HL-60 (cell line): ENCODE measurements around the gene FGFR2.

ENCODE experiments used
- DNase-seq, 2 experiments: peaks; one replicate each; pipeline ENCODE4 v3.0.0-alpha.2; 2010 to 2020; ENCODE audit warnings: low read depth in 1 of 2, low spot score in 1 of 2
- H3K27ac ChIP-seq: fragments of 250-450 bp; sonication (Bioruptor Pico); replicated peaks from 2 replicates; pipeline ENCODE4 v1.5.1; 2020; ENCODE audit warnings: mild to moderate bottlenecking, moderate library complexity
- H3K27me3 ChIP-seq: fragments of 250-450 bp; sonication (Bioruptor Pico); 2 replicates; pipeline ENCODE4 v1.5.1; 2021; ENCODE audit warnings: mild to moderate bottlenecking, moderate library complexity; ENCODE audit not compliant: insufficient read depth, poor library complexity, severe bottlenecking
- H3K4me3 ChIP-seq: replicated peaks from 2 replicates; pipeline ENCODE4 v1.5.1; 2011; ENCODE audit warnings: mild to moderate bottlenecking, control low read depth, low read length; ENCODE audit not compliant: insufficient read depth
- GABPA ChIP-seq: IDR thresholded peaks from 2 replicates; pipeline ENCODE4 v1.6.1; 2012; ENCODE audit warnings: low read depth
- POLR2AphosphoS5 ChIP-seq: IDR thresholded peaks from 2 replicates; pipeline ENCODE4 v1.6.1; 2012; ENCODE audit warnings: low read depth
- SPI1 ChIP-seq: IDR thresholded peaks from 2 replicates; pipeline ENCODE4 v1.6.1; 2012; ENCODE audit warnings: low read depth, mild to moderate bottlenecking, borderline replicate concordance
- TF ChIP-seq, protein P1 (sequence below): IDR thresholded peaks from 2 replicates; pipeline ENCODE4 v1.6.1; 2012; ENCODE audit warnings: low read depth; ENCODE audit not compliant: insufficient replicate concordance
- TF ChIP-seq, protein P2 (sequence below): IDR thresholded peaks from one replicate; pipeline ENCODE4 v1.5.1; 2011; ENCODE audit warnings: low read length, control low read depth, inconsistent platforms; ENCODE audit not compliant: insufficient read depth

Gene FGFR2

DNA sequence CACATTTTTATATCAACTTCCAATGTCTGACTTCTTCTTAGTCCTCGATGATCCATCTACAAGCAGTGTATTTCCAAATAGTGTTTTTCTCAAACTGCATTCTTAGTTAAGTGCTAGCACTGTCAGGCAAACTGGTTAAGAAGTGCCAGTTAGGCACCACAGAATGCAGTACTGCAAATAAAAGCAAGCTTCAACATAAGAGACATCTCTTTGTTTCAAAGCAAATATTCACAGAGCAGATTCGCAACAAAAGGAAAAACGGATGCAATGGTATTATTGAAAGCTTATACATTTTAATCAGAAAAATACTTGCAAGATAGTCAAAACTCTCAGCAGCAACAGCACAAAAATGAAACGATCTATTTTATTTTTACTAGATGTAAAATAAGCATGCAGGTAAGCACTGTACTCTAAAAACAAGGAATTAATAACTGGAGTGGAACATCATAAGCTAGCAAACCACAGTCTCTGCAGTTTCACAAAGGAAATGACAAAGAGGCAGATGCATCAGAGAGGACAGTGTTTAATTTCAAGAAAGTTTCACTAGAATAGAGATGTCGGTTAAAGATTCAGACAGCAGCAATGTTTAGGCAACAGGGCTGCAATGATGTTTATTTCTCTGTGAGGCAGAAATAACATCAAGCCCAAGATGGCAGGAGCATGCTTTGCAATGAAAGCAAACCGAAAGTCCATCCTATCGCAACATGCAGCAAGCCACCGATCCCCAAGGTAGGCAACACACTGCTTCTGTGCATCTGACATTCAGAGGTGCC, 82.0 kb downstream of the FGFR2 start:
- TF ChIP-seq, protein P1, sequence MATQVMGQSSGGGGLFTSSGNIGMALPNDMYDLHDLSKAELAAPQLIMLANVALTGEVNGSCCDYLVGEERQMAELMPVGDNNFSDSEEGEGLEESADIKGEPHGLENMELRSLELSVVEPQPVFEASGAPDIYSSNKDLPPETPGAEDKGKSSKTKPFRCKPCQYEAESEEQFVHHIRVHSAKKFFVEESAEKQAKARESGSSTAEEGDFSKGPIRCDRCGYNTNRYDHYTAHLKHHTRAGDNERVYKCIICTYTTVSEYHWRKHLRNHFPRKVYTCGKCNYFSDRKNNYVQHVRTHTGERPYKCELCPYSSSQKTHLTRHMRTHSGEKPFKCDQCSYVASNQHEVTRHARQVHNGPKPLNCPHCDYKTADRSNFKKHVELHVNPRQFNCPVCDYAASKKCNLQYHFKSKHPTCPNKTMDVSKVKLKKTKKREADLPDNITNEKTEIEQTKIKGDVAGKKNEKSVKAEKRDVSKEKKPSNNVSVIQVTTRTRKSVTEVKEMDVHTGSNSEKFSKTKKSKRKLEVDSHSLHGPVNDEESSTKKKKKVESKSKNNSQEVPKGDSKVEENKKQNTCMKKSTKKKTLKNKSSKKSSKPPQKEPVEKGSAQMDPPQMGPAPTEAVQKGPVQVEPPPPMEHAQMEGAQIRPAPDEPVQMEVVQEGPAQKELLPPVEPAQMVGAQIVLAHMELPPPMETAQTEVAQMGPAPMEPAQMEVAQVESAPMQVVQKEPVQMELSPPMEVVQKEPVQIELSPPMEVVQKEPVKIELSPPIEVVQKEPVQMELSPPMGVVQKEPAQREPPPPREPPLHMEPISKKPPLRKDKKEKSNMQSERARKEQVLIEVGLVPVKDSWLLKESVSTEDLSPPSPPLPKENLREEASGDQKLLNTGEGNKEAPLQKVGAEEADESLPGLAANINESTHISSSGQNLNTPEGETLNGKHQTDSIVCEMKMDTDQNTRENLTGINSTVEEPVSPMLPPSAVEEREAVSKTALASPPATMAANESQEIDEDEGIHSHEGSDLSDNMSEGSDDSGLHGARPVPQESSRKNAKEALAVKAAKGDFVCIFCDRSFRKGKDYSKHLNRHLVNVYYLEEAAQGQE: no peak
- TF ChIP-seq POLR2AphosphoS5 (no peak), SPI1 (no peak)
- TF ChIP-seq, protein P2, sequence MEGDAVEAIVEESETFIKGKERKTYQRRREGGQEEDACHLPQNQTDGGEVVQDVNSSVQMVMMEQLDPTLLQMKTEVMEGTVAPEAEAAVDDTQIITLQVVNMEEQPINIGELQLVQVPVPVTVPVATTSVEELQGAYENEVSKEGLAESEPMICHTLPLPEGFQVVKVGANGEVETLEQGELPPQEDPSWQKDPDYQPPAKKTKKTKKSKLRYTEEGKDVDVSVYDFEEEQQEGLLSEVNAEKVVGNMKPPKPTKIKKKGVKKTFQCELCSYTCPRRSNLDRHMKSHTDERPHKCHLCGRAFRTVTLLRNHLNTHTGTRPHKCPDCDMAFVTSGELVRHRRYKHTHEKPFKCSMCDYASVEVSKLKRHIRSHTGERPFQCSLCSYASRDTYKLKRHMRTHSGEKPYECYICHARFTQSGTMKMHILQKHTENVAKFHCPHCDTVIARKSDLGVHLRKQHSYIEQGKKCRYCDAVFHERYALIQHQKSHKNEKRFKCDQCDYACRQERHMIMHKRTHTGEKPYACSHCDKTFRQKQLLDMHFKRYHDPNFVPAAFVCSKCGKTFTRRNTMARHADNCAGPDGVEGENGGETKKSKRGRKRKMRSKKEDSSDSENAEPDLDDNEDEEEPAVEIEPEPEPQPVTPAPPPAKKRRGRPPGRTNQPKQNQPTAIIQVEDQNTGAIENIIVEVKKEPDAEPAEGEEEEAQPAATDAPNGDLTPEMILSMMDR: no peak
- Histone ChIP-seq H3K4me3 (no peak overlapping the region), H3K27ac (no peak overlapping the region), H3K27me3 (peaks cover 4% of the 10 kb centered on the region)
- no peak for DNase-seq

DNA sequence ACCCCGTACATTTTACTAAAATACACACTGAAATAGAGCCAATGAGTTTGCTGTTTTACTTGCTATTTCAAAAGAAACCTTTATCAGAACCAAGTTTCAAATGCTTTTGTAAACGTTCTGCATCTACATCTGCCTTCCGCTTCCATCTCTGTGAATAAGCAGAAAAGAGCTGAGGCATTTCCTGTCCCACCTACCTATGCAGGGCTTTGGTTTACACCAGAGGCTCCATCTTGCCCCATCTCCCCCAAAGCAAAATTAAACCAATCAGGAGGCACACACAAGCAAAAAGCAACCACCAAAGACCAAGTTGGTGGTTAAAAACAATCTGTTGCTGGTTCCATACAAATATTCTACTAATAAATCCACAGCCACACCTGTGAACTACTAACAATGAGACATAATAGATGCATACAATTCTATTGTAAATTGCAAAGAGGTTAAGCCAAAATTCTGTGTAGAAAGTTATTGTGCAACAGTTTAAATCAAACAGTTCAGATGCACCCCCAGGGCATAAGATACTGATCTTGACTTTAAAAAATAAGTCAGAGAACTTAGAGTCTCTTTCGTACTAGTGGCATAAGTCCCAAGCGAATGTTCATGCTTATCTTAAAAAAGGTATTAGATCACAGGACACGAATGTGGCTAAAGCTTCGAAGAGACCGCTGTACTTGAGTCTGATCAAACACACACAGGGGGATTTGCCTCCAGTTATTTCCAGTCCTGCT, 83.9 kb downstream of the FGFR2 start:
- TF ChIP-seq, protein P1: no peak
- TF ChIP-seq POLR2AphosphoS5 (no peak), GABPA (no peak)

DNA sequence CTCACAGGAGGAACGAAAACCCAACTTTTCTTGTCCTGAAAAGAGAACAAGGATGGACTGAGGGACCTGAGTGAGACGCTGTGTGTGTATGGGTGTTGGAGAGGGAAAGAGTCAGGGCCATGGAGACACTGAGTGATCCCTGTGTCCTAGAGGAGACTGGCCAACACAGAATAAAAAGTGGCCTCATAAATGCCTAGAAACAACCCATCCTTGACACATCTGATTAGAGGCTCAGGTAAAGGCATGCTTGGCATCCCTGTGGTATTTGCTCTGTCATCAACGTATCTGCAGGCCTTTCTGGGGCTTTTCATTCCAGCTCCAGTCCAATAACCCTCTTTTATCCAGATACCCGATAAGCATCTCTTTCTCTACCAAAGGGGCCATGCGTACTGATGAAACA, 86.3 kb downstream of the FGFR2 start:
- no peak overlapping the region for H3K27ac ChIP-seq
- peaks cover 2% of the 10 kb centered on the region for H3K27me3 ChIP-seq
- H3K4me3 ChIP-seq: no peak overlapping the region
- DNase-seq: no peak
- TF ChIP-seq, protein P2: no peak
- no peak for TF ChIP-seq POLR2AphosphoS5
- TF ChIP-seq, protein P1: no peak
- no peak for TF ChIP-seq SPI1
- TF ChIP-seq GABPA: no peak

More for the DNA sequence above, 83.9 kb downstream of the FGFR2 start:
- Histone ChIP-seq H3K4me3 (no peak overlapping the region), H3K27ac (no peak overlapping the region), H3K27me3 (peaks cover 2% of the 10 kb centered on the region)
- no peak for DNase-seq
